Suprapubic skin (tissue), 4 donors: ENCODE results near the gene COL16A1. TPM values are rescaled to one million over a fixed set of nuclear protein-coding genes. Genes with fewer than 3 reads are reported as not detected.

Experiments used
- DNase-seq, 2 donors: peaks; one replicate each; pipeline ENCODE4 v3.0.0-alpha.2; 2019; ENCODE audit warnings: low spot score in 2 of 2
- H3K27ac ChIP-seq: fragments of 200-600 bp; sonication (generic); one replicate; pipeline ENCODE4 v1.5.1; 2019
- H3K27me3 ChIP-seq: fragments of 200-600 bp; sonication (generic); one replicate; pipeline ENCODE4 v1.5.1; 2019
- H3K36me3 ChIP-seq: fragments of 200-600 bp; sonication (generic); one replicate; pipeline ENCODE4 v1.5.1; 2019
- H3K4me1 ChIP-seq: fragments of 200-600 bp; sonication (generic); one replicate; pipeline ENCODE4 v1.5.1; 2019
- H3K4me3 ChIP-seq: fragments of 200-600 bp; sonication (generic); one replicate; pipeline ENCODE4 v1.5.1; 2019; ENCODE audit warnings: mild to moderate bottlenecking
- H3K9me3 ChIP-seq: fragments of 200-600 bp; sonication (generic); one replicate; pipeline ENCODE4 v1.5.1; 2019
- CTCF ChIP-seq, 2 donors: fragments of 200-600 bp in 1 of 2; fragments of 450-650 bp in 1 of 2; sonication (generic) in 1 of 2; IDR thresholded peaks; one replicate each; pipeline ENCODE4 v1.5.1; 2016 to 2019; ENCODE audit warnings: antibody characterized with exemption in 2 of 2, mild to moderate bottlenecking in 1 of 2, moderate library complexity in 1 of 2
- EP300 ChIP-seq: sonication (generic); formaldehyde crosslinking; IDR thresholded peaks from one replicate; pipeline ENCODE4 v1.6.1; 2017; ENCODE audit warnings: antibody characterized with exemption
- POLR2A ChIP-seq, 2 donors: fragments of 450-650 bp; IDR thresholded peaks; one replicate each; pipeline ENCODE4 v1.6.1; 2017; ENCODE audit warnings: antibody characterized with exemption in 2 of 2, mild to moderate bottlenecking in 2 of 2, moderate library complexity in 2 of 2
- POLR2AphosphoS5 ChIP-seq, 3 donors: sonication (generic); formaldehyde crosslinking; IDR thresholded peaks; one replicate each; pipeline ENCODE4 v1.6.1; 2017; ENCODE audit warnings: antibody characterized with exemption in 3 of 3
- WGBS: methylation state at CpG from one replicate; pipeline ENCODE4 v1.1.5; 2018; 5-methylcytosine and 5-hydroxymethylcytosine counted together
- total RNA-seq, 4 donors: library from RNA; depleted of rRNA; stranded (reverse); fragments of >200 nt; gene quantifications; one replicate each; pipeline ENCODE4 v1.1.0, GENCODE V29; 2016

The COL16A1 gene
- total RNA-seq, 4 donors from 2014 or later = 41.6 to 188 (median 93.1) TPM

GRCh38 chr1:31745096-31745945 lies 41.5 kb upstream of the COL16A1 start:
- Histone ChIP-seq H3K36me3 (no peaks in the 10 kb centered on the region), H3K4me3 (no peak overlapping the region), H3K9me3 (no peaks in the 10 kb centered on the region), H3K4me1 (no peaks in the 10 kb centered on the region), H3K27me3 (no peaks in the 10 kb centered on the region), H3K27ac (no peak overlapping the region)
- TF ChIP-seq CTCF (IDR thresholded peaks at IDR 0.05) (peak; percentile 49 to 83), EP300 (no peak), POLR2AphosphoS5 (IDR thresholded peaks at IDR 0.05) (no peak)
- 23% methylated on average over 2 of the region's 4 CpGs for WGBS
- no peak for DNase-seq

GRCh38 chr1:31744165-31744888 lies 40.5 kb upstream of the COL16A1 start:
- TF ChIP-seq CTCF (IDR thresholded peaks at IDR 0.05) = no peak
- no peak for TF ChIP-seq EP300
- no peak for TF ChIP-seq POLR2A (IDR thresholded peaks at IDR 0.05)
- TF ChIP-seq POLR2AphosphoS5 (IDR thresholded peaks at IDR 0.05) = no peak
- DNase-seq = no peak
- no peak overlapping the region for H3K4me3 ChIP-seq
- 94% methylated on average over 16 of the region's 28 CpGs for WGBS
- H3K36me3 ChIP-seq = no peaks in the 10 kb centered on the region
- no peak overlapping the region for H3K27ac ChIP-seq
- H3K4me1 ChIP-seq = no peaks in the 10 kb centered on the region
- no peaks in the 10 kb centered on the region for H3K27me3 ChIP-seq
- H3K9me3 ChIP-seq = no peaks in the 10 kb centered on the region

- TF ChIP-seq CTCF (IDR thresholded peaks at IDR 0.05) = no peak
- TF ChIP-seq POLR2A (IDR thresholded peaks at IDR 0.05) = no peak
- TF ChIP-seq EP300 = no peak
- no peak for TF ChIP-seq POLR2AphosphoS5 (IDR thresholded peaks at IDR 0.05)
- WGBS = 98% methylated on average over 6 of the region's 32 CpGs
Measured at GRCh38 chr1:31742462-31743212, 38.8 kb upstream of the COL16A1 start.

GRCh38 chr1:31739346-31739745 lies 35.5 kb upstream of the COL16A1 start:
- Histone ChIP-seq H3K27ac (no peak overlapping the region), H3K36me3 (no peaks in the 10 kb centered on the region), H3K4me3 (no peak overlapping the region), H3K27me3 (no peaks in the 10 kb centered on the region), H3K4me1 (peaks cover 12% of the 10 kb centered on the region), H3K9me3 (no peaks in the 10 kb centered on the region)
- WGBS = 38% methylated on average over 10 of the region's 12 CpGs
- no peak for TF ChIP-seq CTCF (IDR thresholded peaks at IDR 0.05)
- TF ChIP-seq POLR2AphosphoS5 (IDR thresholded peaks at IDR 0.05) = no peak
- TF ChIP-seq EP300 = no peak
- TF ChIP-seq POLR2A (IDR thresholded peaks at IDR 0.05) = no peak
- DNase-seq = no peak

More at GRCh38 chr1:31742462-31743212, 38.8 kb upstream of the COL16A1 start:
- Histone ChIP-seq H3K4me1 (no peaks in the 10 kb centered on the region), H3K9me3 (no peaks in the 10 kb centered on the region), H3K27ac (no peak overlapping the region), H3K27me3 (no peaks in the 10 kb centered on the region), H3K4me3 (no peak overlapping the region), H3K36me3 (no peaks in the 10 kb centered on the region)
- no peak for DNase-seq
